H1 (cell line): ENCODE data around the gene VARS2. TPM values are rescaled to one million over a fixed set of nuclear protein-coding genes. Genes with fewer than 3 reads are reported as not detected.

Experiments
- CTCF ChIA-PET: fragments of 300-600 bp; sonication (Branson Sonifier 250); formaldehyde crosslinking; loops from one replicate; lab custom pipeline; 2021; ENCODE audit not compliant: partially characterized antibody; lab: Charles Lee
- POLR2A ChIA-PET: fragments of 300-600 bp; sonication (Branson Sonifier 250); formaldehyde crosslinking; loops from one replicate; lab custom pipeline; 2021; ENCODE audit warnings: inconsistent platforms; ENCODE audit not compliant: partially characterized antibody; lab: Charles Lee
- DNase-seq, 2 experiments: peaks; one replicate each; pipeline versions ENCODE4 v3.0.0 to v3.0.0-alpha.2; 2010 to 2022; ENCODE audit warnings: low spot score in 2 of 2, low read depth in 1 of 2, mixed read lengths in 1 of 2
- FAIRE-seq: peaks from 2 replicates; lab custom pipeline; 2011; peaks lifted over from hg19 to GRCh38; lab: Jason Lieb, UNC
- H2AFZ ChIP-seq: 2 replicates; pipeline ENCODE4 v1.8.1; 2012; ENCODE audit warnings: low read length, inconsistent platforms
- H2AK5ac ChIP-seq: 2 replicates; pipeline ENCODE4 v1.6.1; 2013; ENCODE audit warnings: low read depth, low read length
- H2BK120ac ChIP-seq: replicated peaks from 2 replicates; pipeline ENCODE3; 2013; ENCODE audit warnings: low read depth, low read length, inconsistent platforms
- H2BK12ac ChIP-seq: 2 replicates; pipeline ENCODE4 v1.6.1; 2013; ENCODE audit warnings: low read depth, low read length
- H2BK15ac ChIP-seq: 2 replicates; pipeline ENCODE4 v1.6.1; 2013; ENCODE audit warnings: low read length
- H2BK20ac ChIP-seq: 2 replicates; pipeline ENCODE4 v1.6.1; 2013; ENCODE audit warnings: low read length
- H2BK5ac ChIP-seq: 2 replicates; pipeline ENCODE4 v1.6.1; 2013; ENCODE audit warnings: low read depth, low read length
- H3K14ac ChIP-seq: 2 replicates; pipeline ENCODE4 v1.6.1; 2013; ENCODE audit warnings: inconsistent platforms; ENCODE audit not compliant: insufficient read length
- H3K18ac ChIP-seq: 2 replicates; pipeline ENCODE4 v1.6.1; 2013; ENCODE audit warnings: low read length; ENCODE audit errors: extremely low read depth
- H3K23ac ChIP-seq: 2 replicates; pipeline ENCODE4 v1.6.1; 2013; ENCODE audit warnings: inconsistent platforms; ENCODE audit not compliant: insufficient read length
- H3K23me2 ChIP-seq: 2 replicates; pipeline ENCODE4 v1.6.1; 2013; ENCODE audit warnings: low read depth, low read length
- H3K27ac ChIP-seq: 2 replicates; pipeline ENCODE4 v1.6.1; 2011; ENCODE audit warnings: low read depth, low read length, inconsistent platforms
- H3K27me3 ChIP-seq, 4 experiments: replicated peaks in 1 of 4; 1 replicate in 1 of 4; 2 replicates in 3 of 4; pipeline versions ENCODE4 v1.6.1 to v1.8.1; 2011 to 2013; ENCODE audit warnings: low read length in 3 of 4, mild to moderate bottlenecking in 3 of 4, inconsistent platforms in 2 of 4, mixed read lengths in 2 of 4, moderate library complexity in 1 of 4; ENCODE audit not compliant: control insufficient read depth in 3 of 4, insufficient read depth in 3 of 4; ENCODE audit errors: extremely low read depth in 1 of 4
- H3K36me3 ChIP-seq, 4 experiments: 2 replicates each; pipeline versions ENCODE4 v1.6.1 to v1.8.1; 2011 to 2013; ENCODE audit warnings: mild to moderate bottlenecking in 4 of 4, low read length in 3 of 4, moderate library complexity in 2 of 4, control low read depth in 1 of 4, inconsistent platforms in 1 of 4; ENCODE audit not compliant: insufficient read depth in 4 of 4, control insufficient read depth in 2 of 4
- H3K4ac ChIP-seq: replicated peaks from 2 replicates; pipeline ENCODE3; 2013; ENCODE audit warnings: low read length, low read depth, mixed read lengths, inconsistent platforms; ENCODE audit not compliant: insufficient read length
- H3K4me1 ChIP-seq, 4 experiments: replicated peaks in 1 of 4; 1 replicate in 1 of 4; 2 replicates in 3 of 4; pipeline versions ENCODE4 v1.6.1 to v1.8.1; 2011 to 2013; ENCODE audit warnings: low read length in 3 of 4, inconsistent platforms in 2 of 4, mixed read lengths in 1 of 4; ENCODE audit not compliant: insufficient read depth in 4 of 4, control insufficient read depth in 3 of 4
- H3K4me2 ChIP-seq, 2 experiments: 2 replicates each; pipeline versions ENCODE4 v1.6.1 to v1.8.1; 2011 to 2013; ENCODE audit warnings: low read depth in 2 of 2, low read length in 2 of 2, control low read depth in 1 of 2, inconsistent platforms in 1 of 2, mild to moderate bottlenecking in 1 of 2; ENCODE audit not compliant: insufficient read depth in 1 of 2
- H3K4me3 ChIP-seq, 4 experiments: fragments of 200-600, 300-600 bp in 1 of 4; sonication (generic), shearing (Covaris generic), sonication (Bioruptor Twin) in 1 of 4; 2 replicates each; pipeline versions ENCODE4 v1.5.1 to v1.8.1; 2011 to 2016; ENCODE audit warnings: low read length in 4 of 4, low read depth in 3 of 4, control low read depth in 2 of 4, inconsistent platforms in 2 of 4, mild to moderate bottlenecking in 2 of 4, mixed read lengths in 1 of 4, moderate library complexity in 1 of 4; ENCODE audit not compliant: insufficient read depth in 2 of 4; ENCODE audit errors: extremely low read depth in 1 of 4
- H3K56ac ChIP-seq: replicated peaks from 2 replicates; pipeline ENCODE3; 2013; ENCODE audit warnings: low read depth, mild to moderate bottlenecking, mixed read lengths, low read length, inconsistent platforms; ENCODE audit not compliant: insufficient read length
- H3K79me1 ChIP-seq: 2 replicates; pipeline ENCODE4 v1.6.1; 2013; ENCODE audit warnings: low read depth, low read length, control low read depth
- H3K79me2 ChIP-seq, 2 experiments: 2 replicates each; pipeline versions ENCODE4 v1.6.1 to v1.8.1; 2012 to 2013; ENCODE audit warnings: low read length in 2 of 2, mild to moderate bottlenecking in 2 of 2, inconsistent platforms in 1 of 2; ENCODE audit not compliant: insufficient read depth in 2 of 2, control insufficient read depth in 1 of 2
- H3K9ac ChIP-seq, 4 experiments: replicated peaks in 1 of 4; 1 replicate in 1 of 4; 2 replicates in 3 of 4; pipeline versions ENCODE4 v1.6.1 to v1.8.1; 2011 to 2013; ENCODE audit warnings: low read depth in 3 of 4, low read length in 3 of 4, control low read depth in 2 of 4, mild to moderate bottlenecking in 2 of 4, moderate library complexity in 2 of 4, inconsistent platforms in 1 of 4; ENCODE audit errors: extremely low read depth in 1 of 4
- H3K9me3 ChIP-seq, 2 experiments: 2 replicates each; pipeline versions ENCODE4 v1.6.1 to v1.8.1; 2012 to 2013; ENCODE audit warnings: mild to moderate bottlenecking in 2 of 2, moderate library complexity in 2 of 2, control low read depth in 1 of 2, inconsistent platforms in 1 of 2, low read depth in 1 of 2, low read length in 1 of 2, mixed read lengths in 1 of 2; ENCODE audit not compliant: insufficient read depth in 2 of 2
- H4K20me1 ChIP-seq, 2 experiments: replicated peaks in 1 of 2; 2 replicates each; pipeline versions ENCODE3 to v1.8.1; 2011 to 2013; ENCODE audit warnings: inconsistent platforms in 2 of 2, low read length in 2 of 2, mild to moderate bottlenecking in 1 of 2; ENCODE audit not compliant: insufficient read depth in 2 of 2, control insufficient read depth in 1 of 2
- H4K5ac ChIP-seq: 2 replicates; pipeline ENCODE4 v1.6.1; 2013; ENCODE audit warnings: low read length, low read depth, mixed read lengths, inconsistent platforms; ENCODE audit not compliant: insufficient read length
- H4K8ac ChIP-seq: 2 replicates; pipeline ENCODE4 v1.8.0; 2013; ENCODE audit warnings: mild to moderate bottlenecking, moderate library complexity, low read length, inconsistent platforms; ENCODE audit not compliant: insufficient read depth; ENCODE audit errors: extremely low read depth
- H4K91ac ChIP-seq: replicated peaks from 2 replicates; pipeline ENCODE3; 2013; ENCODE audit warnings: low read length, mixed read lengths, inconsistent platforms; ENCODE audit not compliant: insufficient read length
- ATF3 ChIP-seq: IDR thresholded peaks from 2 replicates; pipeline ENCODE4 v1.6.1; 2011; ENCODE audit warnings: low read depth, mild to moderate bottlenecking, low read length; ENCODE audit not compliant: insufficient read depth
- BACH1 ChIP-seq: IDR thresholded peaks from 2 replicates; pipeline ENCODE4 v1.6.1; 2012; ENCODE audit warnings: low read length, improper control_type of control experiment
- CBX5 ChIP-seq: fragments of 300-800, 300-1000 bp; sonication (generic); IDR thresholded peaks from 2 replicates; pipeline ENCODE4 v1.7.1; 2016; ENCODE audit warnings: antibody characterized with exemption, low read length, low read depth
- CHD2 ChIP-seq: IDR thresholded peaks from 2 replicates; pipeline ENCODE4 v1.6.1; 2012; ENCODE audit warnings: low read length, improper control_type of control experiment
- CTBP2 ChIP-seq: IDR thresholded peaks from 2 replicates; pipeline ENCODE4 v1.7.0; 2011; ENCODE audit warnings: borderline replicate concordance, mild to moderate bottlenecking, moderate library complexity, mixed read lengths, low read length; ENCODE audit not compliant: insufficient read depth, insufficient read length
- NANOG ChIP-seq: IDR thresholded peaks from 2 replicates; pipeline ENCODE4 v1.6.1; 2011; ENCODE audit warnings: low read length, low read depth, mild to moderate bottlenecking, inconsistent platforms; ENCODE audit not compliant: insufficient read depth, poor library complexity, severe bottlenecking
- SP4 ChIP-seq: IDR thresholded peaks from 2 replicates; pipeline ENCODE4 v1.6.1; 2012; ENCODE audit warnings: low read length, inconsistent platforms
- WGBS, 2 experiments: shearing (Covaris generic) in 1 of 2; methylation state at CpG; one replicate each; pipeline versions ENCODE4 v1.1.6 to v1.1.7; 2013 to 2015; ENCODE audit warnings: low lambda C conversion rate in 2 of 2, mixed read lengths in 2 of 2, inconsistent platforms in 1 of 2, low coverage in 1 of 2, missing lambda C conversion rate in 1 of 2; ENCODE audit not compliant: insufficient replicate concordance in 2 of 2, insufficient coverage in 1 of 2, insufficient read length in 1 of 2; ENCODE audit errors: extremely low coverage in 1 of 2, missing lambda C conversion rate in 1 of 2; 5-methylcytosine and 5-hydroxymethylcytosine counted together
- polyA plus RNA-seq, 7 experiments: library from polyadenylated mRNA; depleted of rRNA in 3 of 7; stranded (reverse) in 5 of 7; unstranded in 2 of 7; fragments of >200 nt in 5 of 7; fragments of 200-250 nt in 2 of 7; gene quantifications; 1 replicate in 5 of 7; 2 replicates in 1 of 7; 4 replicates in 1 of 7; pipeline versions ENCODE4 v1.2.1 to v1.2.3, GENCODE V29; 2011 to 2013; ENCODE audit warnings: missing spikeins in 2 of 7, mixed read lengths in 2 of 7
- total RNA-seq: library from RNA; stranded (reverse); fragmentation: NEBNext Ultra II Directional; extraction: Animal tissue kit (Norgen Biotek cat#: 25700); gene quantifications from 2 replicates; pipeline ENCODE4 v1.2.1, GENCODE V29; 2021

The VARS2 gene
- total and polyA plus RNA-seq, 2 of the 8 experiments (the other 6 are each of a cell fraction or from before 2014, with no cell fraction given) = 26.8 to 47.7 TPM

DNA sequence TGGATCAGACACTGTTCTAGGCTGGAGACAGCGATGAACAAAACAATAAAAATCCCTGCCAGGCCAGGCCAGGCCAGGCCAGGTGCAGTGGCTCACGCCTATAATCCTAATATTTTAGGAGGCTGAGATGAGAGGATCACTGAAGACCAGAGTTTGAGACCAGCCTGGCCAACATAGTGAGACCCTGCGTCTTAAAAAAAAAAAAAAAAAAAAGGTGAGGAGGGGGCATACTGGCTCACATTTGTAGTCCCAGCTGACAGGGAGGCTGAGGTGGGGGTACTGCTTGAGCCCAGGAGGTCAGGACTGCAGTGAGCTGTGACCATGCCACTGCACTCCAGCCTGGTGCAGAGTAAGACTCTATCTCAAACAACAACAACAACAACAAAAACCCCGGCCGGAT, 31.2 kb downstream of the VARS2 start:
- 89% methylated on average over 5 of the region's 5 CpGs; no CpG with 5 or more reads in 1 of the 2 experiments for WGBS, 2 experiments
- no peak for FAIRE-seq
- TF ChIP-seq BACH1 = no peak
- TF ChIP-seq NANOG = no peak
- TF ChIP-seq ATF3 = no peak
- TF ChIP-seq CTBP2 = no peak
- no peak for TF ChIP-seq CHD2
- TF ChIP-seq SP4 = no peak
- no peak for TF ChIP-seq CBX5

More for the DNA sequence above, 31.2 kb downstream of the VARS2 start:
- Histone ChIP-seq H2AFZ (no peak overlapping the region), H3K27me3 (no peaks in the 10 kb centered on the region), H3K27ac (no peak overlapping the region), H2BK20ac (no peak overlapping the region), H3K4me1 (peaks cover 6 to 9% (median 8%) of the 10 kb centered on the region in 4 experiments), H3K9me3 (no peaks in the 10 kb centered on the region), H2BK120ac (no peak overlapping the region), H3K79me2 (no peaks in the 10 kb centered on the region), H3K23ac (no peak overlapping the region), H3K23me2 (no peaks in the 10 kb centered on the region; the same call in 1 of the 2 replicates), H4K5ac (no peak overlapping the region), H4K20me1 (no peaks in the 10 kb centered on the region), H3K56ac (no peak overlapping the region), H3K4me3 (no peak overlapping the region), H3K18ac (no peak overlapping the region), H2BK12ac (no peak overlapping the region), H3K4ac (no peak overlapping the region), H3K4me2 (no peak overlapping the region), H3K36me3 (no peaks in the 10 kb centered on the region), H3K79me1 (no peaks in the 10 kb centered on the region), H2BK5ac (no peak overlapping the region), H2BK15ac (no peak overlapping the region), H2AK5ac (no peak overlapping the region), H4K91ac (no peak overlapping the region), H3K14ac (no peak overlapping the region), H4K8ac (no peak overlapping the region), H3K9ac (no peak overlapping the region)
- no peak for DNase-seq
- ChIA-PET POLR2A (interaction anchor here (0.6 to 1.4 kb wide), 2 partner anchors 9 to 346 kb away, joined by 3 to 5 read pairs; no protein-coding TSS in a partner anchor), CTCF (interaction anchor here (0.7 to 1.9 kb wide), 9 partner anchors 10 to 284 kb away, joined by 3 to 7 read pairs (median 4); no protein-coding TSS in a partner anchor)
